ENCODE results near the gene ZNF557.

Gene ZNF557

DNA sequence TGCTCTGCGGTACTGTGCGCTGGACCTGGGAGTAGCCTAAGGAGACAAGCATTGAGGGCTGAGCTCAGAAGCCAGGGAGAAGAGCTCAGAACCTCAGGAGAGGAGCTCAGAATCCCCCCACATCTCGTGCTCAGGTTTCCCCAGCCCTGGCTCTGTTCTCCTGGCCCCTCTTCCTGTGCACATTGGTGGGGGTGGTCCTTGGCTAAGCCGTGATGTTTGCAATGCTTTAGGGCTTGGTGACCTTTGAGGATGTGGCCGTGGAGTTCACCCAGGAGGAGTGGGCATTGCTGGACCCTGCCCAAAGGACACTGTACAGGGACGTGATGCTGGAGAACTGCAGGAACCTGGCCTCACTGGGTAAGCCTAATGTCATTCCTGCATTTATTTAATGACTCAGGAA is 6.6 kb downstream of the ZNF557 start:
- DNase-seq = no peak

DNA sequence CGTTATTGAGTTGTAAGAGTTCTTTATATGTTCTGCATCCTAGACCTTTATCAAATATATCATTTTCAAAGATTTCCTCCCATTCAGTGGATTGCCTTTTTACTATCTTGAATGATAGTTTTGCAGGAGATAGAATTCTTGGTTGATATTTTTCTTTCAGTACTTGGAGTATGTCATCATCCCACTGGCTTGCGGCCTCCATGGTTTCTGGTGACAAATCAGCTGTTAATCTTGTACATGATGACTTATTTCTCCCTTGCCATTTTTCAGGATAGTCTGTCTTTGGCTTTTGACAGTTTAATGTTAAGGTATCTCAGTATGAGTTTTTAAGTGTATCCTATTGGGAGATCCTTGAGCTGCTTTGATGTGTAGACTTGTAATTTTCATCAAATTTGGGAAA is 8.5 kb downstream of the ZNF557 start:
- no peak for DNase-seq

DNA sequence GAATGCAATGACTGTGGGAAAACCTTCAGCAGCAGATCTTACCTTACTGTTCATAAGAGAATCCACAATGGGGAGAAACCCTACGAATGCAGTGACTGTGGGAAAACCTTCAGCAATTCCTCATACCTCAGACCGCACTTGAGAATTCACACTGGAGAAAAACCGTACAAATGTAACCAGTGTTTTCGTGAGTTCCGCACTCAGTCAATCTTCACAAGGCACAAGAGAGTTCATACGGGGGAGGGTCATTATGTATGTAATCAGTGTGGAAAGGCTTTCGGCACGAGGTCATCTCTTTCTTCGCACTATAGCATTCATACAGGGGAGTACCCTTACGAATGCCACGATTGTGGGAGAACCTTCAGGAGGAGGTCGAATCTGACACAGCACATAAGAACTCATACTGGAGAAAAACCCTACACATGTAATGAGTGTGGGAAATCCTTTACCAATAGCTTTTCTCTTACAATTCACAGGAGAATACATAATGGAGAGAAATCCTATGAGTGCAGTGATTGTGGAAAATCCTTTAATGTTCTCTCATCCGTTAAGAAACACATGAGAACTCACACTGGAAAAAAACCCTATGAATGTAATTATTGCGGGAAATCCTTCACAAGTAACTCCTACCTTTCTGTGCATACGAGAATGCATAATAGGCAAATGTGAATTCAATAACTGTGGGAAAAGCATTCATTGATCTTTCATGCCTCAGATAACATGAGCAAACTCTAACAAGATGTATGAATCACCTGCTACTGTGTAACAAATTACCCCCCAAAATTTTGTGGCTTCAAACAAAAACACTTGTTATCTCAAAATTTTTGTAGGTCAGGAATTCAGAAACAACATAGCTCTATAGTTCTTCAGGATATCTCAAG is 13.8 kb downstream of the ZNF557 start:
- no peak for DNase-seq

DNA sequence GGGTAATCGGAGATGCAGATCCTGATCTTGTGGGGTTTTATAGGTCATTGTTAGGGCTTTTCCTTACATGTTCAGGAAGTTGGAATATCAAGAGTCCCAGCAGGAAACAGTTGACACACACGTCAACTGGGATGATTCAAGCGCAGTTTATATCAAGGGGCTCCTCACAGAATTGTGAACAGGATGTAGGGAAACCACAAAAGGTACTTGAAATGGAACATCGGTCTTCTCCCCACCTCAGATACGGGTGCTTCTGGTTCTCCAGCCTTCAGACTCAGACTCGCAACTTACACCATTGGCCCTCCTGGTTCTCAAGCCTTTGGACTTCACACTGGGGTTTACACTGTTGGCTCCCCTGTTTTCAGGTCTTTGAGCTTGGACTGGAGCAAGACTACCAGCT is 19.5 kb downstream of the ZNF557 start:
- DNase-seq = no peak

DNA sequence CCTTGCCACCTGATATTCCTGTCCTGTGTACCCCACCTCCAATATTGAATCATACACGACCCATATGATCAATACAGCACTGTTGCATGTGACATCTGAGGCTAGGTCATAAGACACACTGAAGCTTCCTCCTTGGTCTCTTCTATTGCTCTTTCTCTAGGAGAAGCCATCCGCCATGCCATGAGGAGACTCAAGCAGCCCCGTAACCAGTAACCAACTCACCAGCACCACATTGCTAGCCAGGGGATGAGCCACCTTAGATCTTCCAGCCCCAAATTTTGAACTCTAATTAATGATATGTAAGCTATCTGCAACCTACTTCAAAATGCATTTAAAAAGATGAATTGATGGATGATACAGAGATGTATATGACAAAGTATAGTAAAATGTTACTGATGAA is 28.6 kb downstream of the ZNF557 start:
- no peak for DNase-seq

DNA sequence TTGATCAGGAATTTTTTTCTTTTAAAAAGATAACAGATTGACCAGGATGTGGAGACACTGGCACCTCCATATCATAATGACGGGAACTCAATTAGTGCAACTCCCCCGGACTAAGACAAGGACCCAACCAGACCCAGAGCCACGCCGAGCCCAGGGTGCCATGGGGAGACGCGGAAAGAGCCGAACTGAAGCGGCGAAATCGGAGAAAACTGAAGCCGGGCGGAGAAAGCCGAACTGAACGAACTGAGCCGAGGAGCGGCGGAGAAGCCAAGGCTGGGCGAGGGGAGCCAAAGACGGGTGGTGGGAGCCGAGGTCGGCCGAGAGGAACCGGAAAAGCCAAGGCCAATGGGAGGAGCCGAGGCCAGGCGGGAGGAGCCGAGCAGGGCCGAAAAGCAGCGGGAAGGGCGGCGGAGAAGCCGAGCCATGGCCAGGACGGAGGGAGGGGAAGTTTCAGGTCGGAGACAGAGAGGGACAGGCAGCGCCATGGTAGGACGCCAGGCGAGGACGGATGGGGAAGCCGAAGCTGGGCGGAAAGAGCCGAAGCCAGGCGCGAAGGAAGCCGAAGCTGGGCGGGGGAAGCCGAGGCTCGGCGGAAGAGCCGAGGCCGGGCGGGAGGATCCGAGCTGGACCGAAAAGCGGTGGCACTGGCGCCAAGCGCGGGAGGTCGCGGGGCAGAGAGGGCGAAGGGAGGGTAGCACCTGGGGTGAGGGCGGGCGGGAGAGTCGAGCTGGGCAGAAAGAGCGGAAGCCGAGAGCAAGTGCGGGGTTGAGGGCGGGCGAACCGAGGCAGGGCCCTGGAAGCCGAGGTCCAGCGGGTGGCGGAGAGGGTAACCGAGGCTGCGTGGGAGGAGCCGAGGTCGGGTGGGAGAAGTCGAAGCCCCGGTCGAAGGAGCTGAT is 29.4 kb downstream of the ZNF557 start:
- DNase-seq = peak; percentile 88

DNA sequence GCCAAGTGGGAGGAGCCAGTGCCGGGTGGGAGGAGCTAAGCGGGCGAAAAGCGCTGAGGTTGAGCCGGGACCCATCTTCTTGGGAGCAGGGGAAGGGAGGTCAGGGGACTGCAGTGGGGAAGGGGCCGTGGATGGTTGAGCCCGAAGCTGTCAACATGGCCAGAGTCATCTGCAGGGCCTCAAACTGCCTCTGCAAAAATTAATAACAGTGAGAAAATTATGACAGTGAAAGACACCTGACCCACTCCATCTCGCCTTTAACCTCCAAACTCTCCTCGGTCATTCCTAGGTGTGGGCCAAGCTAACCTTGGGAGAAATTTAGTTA is 30.1 kb downstream of the ZNF557 start:
- no peak for DNase-seq

DNA sequence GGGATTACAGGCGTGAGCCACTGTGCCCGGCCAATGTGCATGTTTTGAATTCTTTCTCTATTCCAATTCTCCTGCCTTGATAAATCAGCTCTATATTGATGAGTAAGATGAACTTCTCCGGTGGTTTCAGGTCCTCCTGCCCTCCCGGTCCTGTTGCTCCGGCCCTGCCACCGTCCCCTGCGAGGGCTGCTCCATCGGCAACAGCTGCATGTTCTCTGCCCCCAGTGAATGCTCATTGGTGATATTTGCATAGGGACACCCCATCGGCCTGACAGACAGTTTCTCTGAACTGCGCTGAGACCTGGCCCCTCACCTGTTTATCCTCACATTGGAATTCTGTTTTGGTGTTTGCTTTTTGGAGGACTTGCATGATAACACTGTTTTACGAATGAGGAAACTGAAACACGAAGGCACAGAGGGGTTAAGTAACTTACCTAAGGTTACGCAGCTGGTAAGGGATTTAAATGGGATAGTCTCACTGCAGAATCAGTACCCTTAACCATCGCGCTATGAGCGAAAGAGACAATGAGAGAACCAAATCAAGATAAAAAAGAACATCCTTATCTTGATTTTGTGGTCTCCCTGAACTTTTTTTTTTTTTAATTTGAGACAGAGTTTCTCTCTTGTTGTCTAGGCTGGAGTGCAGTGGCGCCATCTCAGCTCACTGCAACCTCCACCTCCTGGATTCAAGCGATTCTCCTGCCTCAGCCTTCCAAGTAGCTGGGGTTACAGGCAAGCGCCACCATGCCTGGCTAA is 32.2 kb downstream of the ZNF557 start:
- DNase-seq = no peak

DNA sequence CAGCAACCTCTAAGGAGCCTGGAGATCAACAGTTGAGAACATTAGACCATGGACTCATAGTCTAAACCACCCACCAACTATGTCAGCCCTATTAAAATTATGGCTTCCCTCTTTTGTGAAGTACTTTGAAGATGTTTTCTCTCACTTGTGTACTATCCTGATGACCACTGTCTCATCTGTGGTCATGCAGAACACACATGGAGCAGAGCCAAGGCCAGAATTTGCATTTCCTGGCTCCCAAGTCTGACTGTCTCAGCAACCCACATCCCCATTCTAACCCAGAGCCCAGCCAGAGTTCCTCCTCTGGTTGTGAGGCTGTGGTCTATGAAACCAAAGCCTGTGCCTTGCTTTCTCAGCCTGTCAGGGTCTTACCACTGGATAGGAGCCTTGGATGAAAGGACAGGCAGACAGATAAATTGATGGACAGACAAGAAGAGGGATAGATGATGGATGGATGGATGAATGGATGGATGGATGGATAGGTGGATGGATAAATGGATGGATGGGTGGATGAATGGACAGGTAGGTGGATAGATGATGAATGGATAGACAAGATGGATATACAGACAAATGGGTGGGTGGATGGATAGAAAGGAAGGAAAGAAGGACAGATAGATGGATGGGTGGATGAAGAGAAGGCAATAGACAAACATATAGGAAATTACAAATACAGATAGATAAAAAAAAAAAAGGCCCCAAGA is 35.4 kb downstream of the ZNF557 start:
- DNase-seq = no peak

DNA sequence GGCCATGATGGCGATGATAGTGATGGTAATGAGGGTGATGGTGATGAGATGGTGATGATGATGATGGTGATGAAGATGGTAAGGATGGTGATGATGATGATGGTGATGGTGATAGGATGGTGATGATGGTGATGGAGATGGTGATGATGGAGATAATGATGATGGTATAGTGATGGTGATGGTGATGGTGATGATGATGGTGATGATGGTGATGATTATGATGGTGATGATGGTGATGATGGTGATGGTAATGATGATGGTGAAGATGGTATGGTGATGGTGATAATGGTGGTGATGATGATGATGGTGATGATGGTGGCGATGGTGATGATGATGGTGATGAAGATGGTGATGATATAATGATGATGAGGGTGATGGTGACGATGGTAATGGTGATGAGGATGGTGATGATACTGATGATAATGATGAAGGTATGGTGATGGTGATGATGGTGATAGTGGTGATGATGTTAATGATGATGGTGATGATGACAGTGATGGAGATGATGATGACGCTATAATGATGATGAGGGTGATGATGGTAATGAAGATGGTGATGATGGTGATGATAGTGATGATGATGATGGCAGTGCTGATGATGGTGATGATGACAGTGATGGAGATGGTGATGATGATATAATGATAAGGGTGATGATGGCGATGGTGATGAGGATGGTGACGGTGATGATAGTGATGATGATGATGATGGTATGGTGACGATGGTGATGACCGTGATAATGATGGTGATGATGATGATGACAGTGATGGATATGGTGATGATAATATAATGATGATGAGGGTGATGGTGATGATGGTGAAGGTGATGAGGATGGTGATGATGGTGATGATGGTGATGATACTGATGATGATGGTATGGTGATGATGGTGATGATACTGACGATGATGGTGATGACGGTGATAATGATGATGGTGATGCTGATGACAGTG is 37.5 kb downstream of the ZNF557 start:
- no peak for DNase-seq

DNA sequence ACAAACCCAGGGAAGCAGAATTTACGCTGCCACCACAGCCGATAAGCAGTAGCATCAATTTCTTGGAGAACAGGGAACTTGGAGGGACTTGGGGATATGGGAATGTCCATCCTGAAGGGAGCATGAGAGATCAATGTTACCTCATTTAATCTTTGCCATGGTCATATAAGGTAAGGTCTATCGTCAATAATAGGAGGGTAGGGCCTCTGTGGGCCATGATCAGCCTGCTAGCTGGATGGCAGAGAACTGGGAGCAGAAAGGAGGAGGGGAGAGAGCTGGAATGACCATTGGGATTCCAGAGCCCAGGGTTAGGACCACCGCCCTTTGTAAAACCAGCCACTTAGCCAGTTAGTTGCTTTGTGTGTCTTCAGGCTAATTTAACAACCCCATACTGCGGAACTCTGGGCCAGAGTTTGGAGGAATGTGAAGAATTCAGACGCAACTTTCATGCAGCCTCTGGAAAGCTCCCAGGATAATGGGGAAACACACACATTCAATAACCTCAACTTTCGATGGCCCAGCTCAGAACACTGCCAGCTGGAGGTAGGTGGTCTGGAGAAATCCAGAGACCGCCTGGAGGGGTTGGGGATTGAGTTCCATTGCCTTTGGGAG is 40.3 kb downstream of the ZNF557 start:
- DNase-seq = no peak

DNA sequence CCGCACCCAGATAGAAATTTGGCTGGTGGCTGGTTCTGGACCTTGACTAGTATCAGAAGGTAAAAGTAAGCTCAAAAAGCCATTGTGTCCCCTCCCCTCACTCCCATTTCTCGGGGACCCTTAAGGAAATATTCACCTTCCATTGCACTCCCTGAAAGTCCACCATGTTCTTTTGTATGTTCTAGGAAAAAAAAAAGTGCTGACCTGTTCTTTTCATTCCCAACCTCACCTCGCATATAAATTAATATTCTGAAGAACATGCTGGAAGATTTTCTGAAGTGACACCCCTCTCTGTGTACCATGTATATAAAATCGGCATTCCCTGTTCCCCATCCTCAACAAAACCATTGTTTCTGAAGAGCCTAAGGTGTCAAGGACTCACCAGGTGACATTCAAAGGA is 43.2 kb downstream of the ZNF557 start:
- DNase-seq = no peak

DNA sequence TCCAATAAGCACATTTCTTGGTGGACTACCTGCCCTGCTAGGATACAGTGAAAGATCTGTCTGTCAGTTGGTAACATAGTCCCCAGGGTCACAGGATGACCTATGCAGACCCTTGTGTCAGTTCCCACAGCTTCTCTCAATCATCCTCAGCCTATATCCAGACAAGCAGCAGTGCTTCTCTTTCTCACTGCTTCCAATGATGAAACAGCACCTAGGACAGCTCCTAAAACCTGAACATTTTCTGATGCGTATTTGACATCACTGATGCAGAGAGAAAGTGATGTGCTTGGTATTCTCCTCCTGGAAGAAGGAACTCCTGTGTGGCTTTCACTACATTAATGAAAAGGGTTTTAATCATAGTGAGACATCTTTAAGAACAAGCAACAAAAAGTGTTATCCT is 43.7 kb downstream of the ZNF557 start:
- no peak for DNase-seq

DNA sequence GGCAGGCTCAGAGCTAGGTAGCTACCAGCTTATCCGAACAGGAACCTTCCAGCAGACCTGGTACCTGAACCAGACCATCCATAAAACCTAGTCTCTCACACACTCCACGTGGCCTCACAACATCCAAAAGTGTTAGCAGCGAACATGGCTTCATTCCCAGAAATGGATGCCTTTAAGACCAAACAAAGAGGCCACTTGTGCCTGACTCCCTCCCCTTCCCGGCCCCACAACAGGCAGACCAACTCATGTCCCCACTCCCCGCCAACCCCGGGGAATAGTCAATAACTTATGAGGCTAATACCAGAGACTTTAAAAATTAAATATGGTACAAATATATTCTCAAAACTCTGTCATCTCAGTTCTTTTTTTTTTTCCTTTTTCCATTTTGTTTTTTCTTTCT is 46.2 kb downstream of the ZNF557 start:
- DNase-seq = no peak

DNA sequence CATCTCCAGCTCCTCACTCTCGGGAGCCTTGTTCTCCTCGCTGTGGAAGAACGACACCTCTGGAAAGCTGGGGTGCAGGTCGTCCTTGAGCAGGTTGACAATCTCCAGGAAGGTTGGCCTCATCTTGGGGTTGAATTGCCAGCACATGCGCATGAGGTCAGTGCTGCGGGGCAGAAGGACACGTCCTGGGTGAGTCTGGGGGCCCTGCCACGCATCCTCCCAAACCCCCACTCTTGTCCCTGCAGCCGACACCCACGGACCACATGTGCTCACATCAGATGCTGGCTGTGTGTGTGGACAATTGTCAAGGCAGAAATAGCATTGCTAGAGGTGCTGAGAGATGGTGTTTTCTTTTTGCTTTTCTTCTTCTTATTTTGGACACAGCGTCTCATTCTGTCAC is 47.7 kb downstream of the ZNF557 start:
- no peak for DNase-seq

DNA sequence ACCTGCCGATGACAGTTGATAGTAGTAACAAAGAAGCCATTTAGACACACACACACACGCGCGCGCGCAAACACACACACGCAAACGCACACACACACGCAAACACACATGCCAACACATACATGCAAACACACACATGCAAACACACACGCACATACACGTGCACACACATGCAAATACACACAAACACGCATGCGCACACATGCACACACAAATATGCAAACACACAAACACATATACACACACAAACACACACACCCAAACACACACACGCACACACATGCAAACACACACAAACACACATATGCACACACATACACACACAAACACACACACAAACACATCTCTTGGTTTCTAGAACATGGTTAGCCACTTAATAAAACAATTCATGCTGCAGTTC is 50.1 kb downstream of the ZNF557 start:
- no peak for DNase-seq

DNA sequence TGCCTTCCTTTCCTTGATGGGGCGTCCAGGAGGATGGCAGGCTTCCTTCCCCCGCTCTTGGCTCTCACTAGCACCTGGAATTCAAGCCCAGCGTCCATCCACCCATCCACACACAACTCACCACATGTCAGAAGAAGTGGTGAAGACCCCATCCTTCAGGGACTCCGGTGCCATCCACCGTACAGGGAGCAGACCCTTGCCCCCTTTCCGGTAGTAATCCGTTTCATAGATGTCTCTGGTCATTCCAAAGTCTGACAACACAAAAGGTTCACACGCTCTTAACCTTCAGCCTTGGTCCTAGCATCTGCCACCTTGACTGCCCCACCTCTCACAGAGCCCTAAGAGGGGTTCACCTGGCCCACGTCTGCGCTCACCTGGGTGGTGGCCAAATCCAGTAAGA is 51.0 kb downstream of the ZNF557 start:
- DNase-seq = no peak

DNA sequence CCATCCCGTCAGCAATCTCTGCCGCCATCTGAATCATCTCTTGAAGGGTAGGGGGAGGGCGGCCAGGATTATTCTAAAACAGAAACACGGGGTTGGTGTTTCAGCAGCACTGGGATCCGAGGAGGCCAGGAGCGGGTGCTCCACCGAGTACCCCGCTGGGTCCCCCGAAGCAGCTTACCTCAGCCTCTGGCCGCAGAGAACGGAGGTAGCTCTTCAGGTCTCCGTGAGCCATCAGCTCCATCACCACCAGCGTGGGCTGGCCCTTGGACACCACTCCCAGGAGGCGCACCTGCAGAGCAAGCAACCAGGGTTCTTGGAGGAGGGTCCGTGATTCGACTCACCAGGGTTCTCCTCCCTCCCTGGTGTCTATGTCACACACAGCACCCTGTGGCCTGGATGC is 53.2 kb downstream of the ZNF557 start:
- DNase-seq = no peak

DNA sequence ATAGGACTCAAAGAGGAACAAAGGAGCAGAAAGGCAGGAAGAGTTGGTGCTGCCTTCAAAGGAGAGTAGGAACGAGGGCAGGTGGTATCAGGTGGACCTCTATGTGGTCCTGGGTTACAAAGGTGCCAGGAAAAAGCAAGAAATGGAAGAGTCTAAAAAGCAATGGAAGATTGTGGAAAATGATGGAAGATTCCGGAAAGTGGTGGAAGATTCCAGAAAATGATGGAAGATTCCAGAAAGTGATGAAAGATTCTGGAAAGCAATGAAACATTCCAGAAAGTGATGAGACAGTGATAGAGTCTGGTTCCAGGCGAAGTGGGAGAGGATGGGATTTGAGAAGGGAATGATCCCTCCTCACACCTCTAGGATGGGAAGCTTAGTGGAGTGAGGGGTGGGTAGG is 55.3 kb downstream of the ZNF557 start:
- DNase-seq = no peak

DNA sequence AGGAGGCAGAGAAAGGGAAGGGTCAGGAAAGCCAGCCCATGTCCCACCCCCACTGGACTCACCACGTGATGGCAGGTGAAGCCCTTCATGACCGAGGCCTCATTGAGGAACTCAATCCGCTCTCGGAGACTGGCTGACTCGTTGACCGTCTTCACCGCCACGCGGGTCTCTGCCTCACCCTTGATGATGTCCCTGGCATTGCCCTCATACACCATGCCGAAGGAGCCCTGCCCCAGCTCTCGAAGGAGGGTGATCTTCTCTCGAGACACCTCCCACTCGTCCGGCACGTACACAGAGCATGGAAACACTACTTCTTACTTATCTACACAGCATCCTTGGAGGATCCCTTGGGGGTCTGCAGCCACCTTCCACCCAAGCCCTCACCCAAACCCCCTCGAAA is 55.7 kb downstream of the ZNF557 start:
- no peak for DNase-seq

DNA sequence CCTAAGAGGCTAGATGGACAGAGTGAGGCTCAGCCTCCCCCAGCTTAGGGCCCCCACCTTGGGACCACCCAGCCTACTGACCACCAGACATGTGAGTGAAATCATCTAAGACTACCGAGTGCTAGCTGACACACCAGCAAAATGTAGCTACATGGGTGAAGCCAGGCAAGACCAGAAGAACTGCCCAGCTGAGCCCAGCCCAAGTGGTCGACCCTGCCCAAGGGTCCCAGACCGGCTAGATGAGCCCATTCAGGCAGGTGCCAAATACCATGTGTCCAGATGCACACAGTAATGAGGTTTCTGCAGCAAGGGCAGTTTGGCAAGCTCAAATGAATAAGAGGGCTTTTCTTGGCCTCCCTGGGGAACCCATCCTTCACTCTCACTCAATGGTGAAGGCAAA is 56.6 kb downstream of the ZNF557 start:
- DNase-seq = no peak
